SW 1271 (cell line): ENCODE results near the gene PVR.
"Not testable (repeated sequence)": the region's sequence is repeated elsewhere in the genome, so short reads cannot be mapped to it uniquely, and the experiment has no call there.

Experiments
- DNase-seq, 2 experiments: peaks; one replicate each; lab custom pipeline; 2025; lab: John Stamatoyannopoulos, UW

The PVR gene

GRCh38 chr19:44700547-44700946, 56.8 kb downstream of the PVR start:
- no peak for DNase-seq

GRCh38 chr19:44701228-44701627, 57.5 kb downstream of the PVR start:
- DNase-seq: no peak

GRCh38 chr19:44702551-44703176, 59.0 kb downstream of the PVR start:
- DNase-seq: no peak

- no peak for DNase-seq
These were observed 59.8 kb downstream of the PVR start for GRCh38 chr19:44703336-44704078.

GRCh38 chr19:44704982-44705381, 61.3 kb downstream of the PVR start:
- no peak for DNase-seq

GRCh38 chr19:44705502-44706010, 61.8 kb downstream of the PVR start:
- DNase-seq: no peak

- no peak for DNase-seq
These were observed 63.0 kb downstream of the PVR start for GRCh38 chr19:44706506-44707236.

- no peak for DNase-seq
These were observed 64.1 kb downstream of the PVR start for GRCh38 chr19:44707794-44708193.

- DNase-seq: no peak
These were observed 65.2 kb downstream of the PVR start for GRCh38 chr19:44708940-44709339.

- DNase-seq: not testable (repeated sequence)
These were observed 65.9 kb downstream of the PVR start for GRCh38 chr19:44709434-44710266.

- DNase-seq: no peak
These were observed 66.8 kb downstream of the PVR start for GRCh38 chr19:44710483-44710882.

GRCh38 chr19:44712864-44713515, 69.3 kb downstream of the PVR start:
- no peak for DNase-seq
